KOPT-K1 (cell line): ENCODE results near the gene TMEM150C.

Source experiments
- H3K27ac ChIP-seq: fragments of 200-600 bp; sonication (generic); 2 replicates; pipeline ENCODE4 v1.5.1; 2016; ENCODE audit warnings: antibody characterized with exemption, mild to moderate bottlenecking, low read depth, low read length; ENCODE audit not compliant: poor library complexity, severe bottlenecking
- H3K36me3 ChIP-seq: fragments of 200-600 bp; sonication (generic); 2 replicates; pipeline ENCODE4 v1.5.1; 2017; ENCODE audit warnings: antibody characterized with exemption, mild to moderate bottlenecking, low read length, moderate library complexity; ENCODE audit not compliant: insufficient read depth
- H3K9me3 ChIP-seq: fragments of 200-600 bp; sonication (generic); 2 replicates; pipeline ENCODE4 v1.5.1; 2017; ENCODE audit warnings: antibody characterized with exemption, low read length, mild to moderate bottlenecking; ENCODE audit not compliant: insufficient read depth, poor library complexity, severe bottlenecking

The TMEM150C gene

GRCh38 chr4:82450966-82451755, 110.6 kb downstream of the TMEM150C start:
- Histone ChIP-seq H3K36me3 (peaks cover 89% of the 10 kb centered on the region), H3K27ac (no peak overlapping the region), H3K9me3 (no peaks in the 10 kb centered on the region)

GRCh38 chr4:82447886-82448285, 113.9 kb downstream of the TMEM150C start:
- H3K36me3 ChIP-seq, result peaks cover 59% of the 10 kb centered on the region
- no peak overlapping the region for H3K27ac ChIP-seq
- H3K9me3 ChIP-seq, result no peaks in the 10 kb centered on the region

- Histone ChIP-seq H3K9me3 (no peaks in the 10 kb centered on the region), H3K36me3 (peaks cover 80% of the 10 kb centered on the region), H3K27ac (no peak overlapping the region)
Measured at GRCh38 chr4:82439088-82439487, 122.7 kb downstream of the TMEM150C start.

- no peak overlapping the region for H3K27ac ChIP-seq
- H3K36me3 ChIP-seq, result peaks cover 87% of the 10 kb centered on the region
Measured at GRCh38 chr4:82437285-82438005, 124.3 kb downstream of the TMEM150C start.

GRCh38 chr4:82436780-82437179, 125.0 kb downstream of the TMEM150C start:
- Histone ChIP-seq H3K27ac (no peak overlapping the region), H3K36me3 (peaks cover 87% of the 10 kb centered on the region), H3K9me3 (no peaks in the 10 kb centered on the region)

More at GRCh38 chr4:82437285-82438005, 124.3 kb downstream of the TMEM150C start:
- no peaks in the 10 kb centered on the region for H3K9me3 ChIP-seq

GRCh38 chr4:82436130-82436529, 125.7 kb downstream of the TMEM150C start:
- Histone ChIP-seq H3K36me3 (peaks cover 83% of the 10 kb centered on the region), H3K9me3 (no peaks in the 10 kb centered on the region), H3K27ac (no peak overlapping the region)

GRCh38 chr4:82434949-82435348, 126.8 kb downstream of the TMEM150C start:
- Histone ChIP-seq H3K36me3 (peaks cover 73% of the 10 kb centered on the region), H3K9me3 (no peaks in the 10 kb centered on the region)

GRCh38 chr4:82433791-82434190, 128.0 kb downstream of the TMEM150C start:
- Histone ChIP-seq H3K9me3 (no peaks in the 10 kb centered on the region), H3K36me3 (peaks cover 63% of the 10 kb centered on the region)

More at GRCh38 chr4:82434949-82435348, 126.8 kb downstream of the TMEM150C start:
- no peak overlapping the region for H3K27ac ChIP-seq

More at GRCh38 chr4:82433791-82434190, 128.0 kb downstream of the TMEM150C start:
- H3K27ac ChIP-seq, result no peak overlapping the region
